Stimulated activated CD4-positive, alpha-beta T cell treated with anti-CD3 and anti-CD28 coated beads, Interleukin-15, amount 100 ng/mL, for 24 hours (primary cell): Measurements from ENCODE around the gene UTF1.
"Not testable (repeated sequence)": the region's sequence is repeated elsewhere in the genome, so short reads cannot be mapped to it uniquely, and the experiment has no call there.

Experiments used
- DNase-seq: peaks from one replicate; pipeline ENCODE4 v3.0.0-alpha.2; 2020

Gene UTF1

DNA sequence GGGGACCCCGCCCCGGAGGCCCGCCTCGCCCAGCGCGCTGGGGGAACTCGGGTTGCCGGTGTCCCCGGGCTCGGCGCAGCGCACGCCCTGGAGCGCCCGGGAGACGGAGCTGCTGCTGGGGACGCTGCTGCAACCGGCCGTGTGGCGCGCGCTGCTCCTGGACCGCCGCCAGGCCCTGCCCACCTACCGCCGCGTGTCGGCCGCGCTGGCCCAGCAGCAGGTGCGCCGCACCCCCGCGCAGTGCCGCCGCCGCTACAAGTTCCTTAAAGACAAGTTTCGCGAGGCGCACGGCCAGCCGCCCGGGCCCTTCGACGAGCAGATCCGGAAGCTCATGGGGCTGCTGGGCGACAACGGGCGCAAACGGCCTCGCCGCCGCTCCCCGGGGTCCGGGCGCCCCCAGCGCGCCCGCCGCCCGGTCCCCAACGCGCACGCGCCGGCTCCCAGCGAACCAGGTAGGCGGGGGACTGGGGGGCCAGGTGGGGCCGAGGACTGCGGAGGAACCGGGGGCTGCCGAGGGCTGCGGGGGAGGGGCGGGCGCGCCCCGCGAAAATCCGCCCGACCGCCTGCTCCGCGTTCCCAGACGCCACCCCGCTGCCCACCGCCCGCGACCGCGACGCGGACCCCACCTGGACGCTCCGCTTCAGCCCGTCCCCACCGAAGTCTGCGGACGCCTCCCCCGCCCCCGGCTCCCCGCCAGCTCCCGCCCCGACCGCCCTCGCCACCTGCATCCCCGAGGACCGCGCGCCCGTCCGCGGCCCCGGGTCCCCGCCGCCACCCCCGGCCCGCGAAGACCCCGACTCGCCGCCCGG is 574 bp downstream of the UTF1 start:
- peak; percentile 43 for DNase-seq

DNA sequence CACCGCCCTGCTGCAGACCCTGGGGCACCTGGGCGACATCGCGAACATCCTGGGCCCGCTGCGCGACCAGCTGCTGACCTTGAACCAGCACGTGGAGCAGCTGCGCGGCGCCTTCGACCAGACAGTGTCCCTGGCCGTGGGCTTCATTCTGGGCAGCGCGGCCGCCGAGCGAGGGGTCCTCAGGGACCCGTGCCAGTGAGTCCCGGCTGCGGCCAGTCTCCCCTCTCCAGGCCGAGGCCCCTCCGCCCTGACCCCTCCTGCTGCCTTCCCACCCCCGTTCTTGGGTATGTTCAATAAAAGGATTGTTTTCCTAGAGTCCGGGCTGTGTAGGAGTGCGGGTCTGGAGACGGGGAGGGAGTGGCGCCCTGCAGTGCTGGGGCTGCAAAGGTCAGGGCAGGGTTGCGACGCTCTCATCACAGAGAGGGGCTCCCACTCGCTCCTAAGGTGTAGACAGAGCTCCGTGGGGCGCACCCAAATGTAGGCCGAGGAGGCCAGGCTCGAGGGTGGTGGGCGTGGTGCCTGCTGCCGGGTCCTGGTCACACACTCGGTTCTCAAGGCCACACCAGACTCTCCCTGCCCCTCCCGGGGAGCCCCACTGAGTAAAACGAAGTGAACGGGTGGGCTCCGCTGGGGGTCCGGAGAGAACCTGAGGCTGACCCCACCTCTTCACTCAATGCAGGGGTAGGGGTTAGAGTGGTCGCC is 1.4 kb downstream of the UTF1 start:
- DNase-seq, result no peak

DNA sequence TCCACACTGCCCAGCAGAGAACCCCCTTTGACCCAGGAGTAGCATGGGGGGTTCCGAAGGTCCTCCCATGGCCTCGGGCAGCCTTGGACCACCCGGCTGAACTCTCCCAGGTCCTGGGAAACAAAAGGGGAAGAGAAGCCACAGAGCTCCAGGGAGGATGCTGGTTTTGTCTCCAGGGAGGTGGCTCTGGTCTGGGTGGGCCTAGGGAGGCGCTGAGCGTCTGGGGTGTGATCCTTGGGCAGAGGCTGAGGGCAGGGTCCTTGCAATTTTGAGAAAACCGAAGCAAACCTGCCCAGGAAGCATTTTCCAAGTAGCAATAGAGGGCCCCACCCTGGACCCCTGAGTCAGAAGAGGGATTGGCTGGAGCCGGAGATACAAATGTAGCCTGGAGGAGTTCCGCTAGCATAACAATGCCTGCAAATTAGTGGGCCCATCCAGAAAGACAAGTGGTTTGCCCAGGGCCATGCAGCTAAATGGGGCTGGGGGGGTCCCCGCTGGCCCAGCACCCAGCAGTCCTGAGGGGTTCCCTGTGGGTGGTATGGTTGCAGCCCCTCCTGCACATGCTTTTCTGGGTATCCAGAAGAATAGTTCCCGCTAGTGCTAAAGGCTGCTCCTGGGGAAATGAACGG is 2.0 kb downstream of the UTF1 start:
- DNase-seq, result no peak

DNA sequence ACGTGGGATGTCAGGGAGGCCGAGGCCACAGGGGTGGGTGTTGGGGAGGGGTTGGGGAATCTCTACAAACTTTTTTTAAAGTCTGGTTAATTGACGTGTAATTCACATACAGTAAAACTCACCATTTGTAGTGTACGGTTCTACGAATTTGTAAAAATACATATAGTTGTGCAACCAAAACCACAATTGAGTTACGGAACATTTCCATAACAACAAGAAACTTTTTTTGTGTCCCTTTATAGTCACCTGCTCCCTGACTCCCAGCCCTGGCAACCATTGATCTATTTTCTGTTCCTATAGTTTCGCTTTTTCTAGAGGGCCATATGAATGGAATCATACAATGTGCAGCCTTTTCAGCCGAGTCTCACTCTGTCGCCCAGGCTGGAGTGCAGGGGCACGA is 4.8 kb downstream of the UTF1 start:
- DNase-seq, result not testable (repeated sequence)

DNA sequence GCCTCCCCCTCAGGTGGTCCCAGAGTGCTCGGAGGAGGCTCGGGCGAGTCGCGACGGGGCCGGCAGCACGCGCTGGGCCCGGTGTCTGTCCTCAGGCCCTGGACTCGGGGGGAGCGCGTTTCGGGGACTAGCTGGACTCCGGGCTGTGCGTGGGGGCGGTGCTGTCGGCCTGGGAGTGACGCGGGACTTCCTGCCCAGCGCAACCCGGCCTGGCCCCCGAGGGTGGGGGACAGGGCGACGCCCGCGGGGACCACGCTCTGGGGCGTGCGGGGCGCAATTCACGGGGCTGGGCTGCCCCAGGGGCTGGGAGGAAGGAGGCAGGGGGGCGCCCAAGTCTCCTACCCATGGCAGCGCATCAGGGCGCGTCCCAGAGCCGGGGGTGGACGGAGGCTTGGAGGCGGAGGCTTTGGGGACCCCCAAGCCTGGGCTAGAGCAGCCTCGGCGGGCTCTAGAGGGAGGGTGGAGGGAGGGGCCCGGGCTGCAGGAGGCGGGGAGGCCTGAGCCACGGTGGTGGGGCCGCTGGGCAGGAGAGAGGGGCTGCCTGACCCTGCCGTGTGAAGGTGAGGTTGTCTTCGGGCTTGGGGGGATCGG is 5.3 kb downstream of the UTF1 start:
- no peak for DNase-seq

DNA sequence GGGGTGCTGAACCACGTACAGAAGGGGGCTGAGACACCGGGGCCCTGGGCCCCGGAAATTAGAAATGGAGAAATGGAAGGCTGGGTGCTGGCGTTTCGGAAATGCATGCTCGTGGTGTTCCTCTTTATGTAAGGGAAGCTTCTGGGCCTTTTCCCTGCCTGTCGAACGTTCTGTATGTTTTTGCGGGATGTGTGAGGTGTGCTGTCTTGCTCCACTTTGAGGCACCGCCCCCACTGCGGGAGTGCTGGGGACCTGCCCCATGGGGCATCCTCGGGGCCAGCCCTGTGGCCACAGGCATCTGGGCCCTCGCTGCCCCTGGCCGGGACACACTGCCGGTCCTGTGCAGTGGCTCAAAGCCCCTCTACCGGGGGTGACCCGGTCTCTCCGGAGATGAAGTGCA is 5.9 kb downstream of the UTF1 start:
- no peak for DNase-seq

DNA sequence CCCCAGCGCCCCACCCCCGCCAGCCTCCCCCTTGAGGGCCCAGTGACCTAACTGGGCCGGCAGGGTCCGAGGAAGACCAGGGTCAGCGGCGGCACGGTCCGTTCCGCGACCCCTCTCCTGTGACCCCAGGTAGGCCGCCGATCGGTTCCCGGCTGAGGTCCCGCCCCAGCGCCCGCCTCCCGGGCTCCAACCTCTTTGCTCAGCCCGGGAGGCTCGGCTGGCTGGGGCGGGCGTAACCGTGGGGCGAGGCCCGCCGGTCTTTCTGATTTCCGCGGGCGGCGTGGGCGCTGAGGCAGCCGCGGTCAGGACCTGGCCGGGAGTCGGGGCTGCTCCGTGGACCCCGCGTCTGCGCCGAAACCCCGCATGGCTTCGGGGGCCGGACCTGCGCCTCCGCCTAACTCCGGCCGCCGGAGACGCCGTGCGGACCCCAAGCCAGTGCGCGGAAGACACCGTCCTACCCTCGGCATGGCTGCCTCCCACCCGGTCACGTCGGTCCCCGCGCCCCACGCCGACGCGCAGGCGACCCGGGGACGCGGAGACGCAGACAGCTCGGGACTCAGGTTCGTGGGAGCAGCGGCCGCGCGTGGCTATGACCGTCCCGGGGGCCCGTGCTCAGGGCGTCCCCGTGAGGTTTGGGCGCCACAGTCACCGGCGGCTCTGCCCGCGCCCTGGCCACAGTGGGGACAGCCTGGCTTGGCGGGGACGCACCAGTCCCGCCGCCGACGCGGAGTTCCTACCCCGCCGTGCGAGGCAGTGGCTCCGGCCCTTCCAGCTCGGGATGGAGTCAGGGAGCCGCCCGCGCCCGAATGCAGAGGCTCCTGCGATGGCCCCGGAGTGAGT is 6.6 kb downstream of the UTF1 start:
- peak; percentile 34 for DNase-seq

DNA sequence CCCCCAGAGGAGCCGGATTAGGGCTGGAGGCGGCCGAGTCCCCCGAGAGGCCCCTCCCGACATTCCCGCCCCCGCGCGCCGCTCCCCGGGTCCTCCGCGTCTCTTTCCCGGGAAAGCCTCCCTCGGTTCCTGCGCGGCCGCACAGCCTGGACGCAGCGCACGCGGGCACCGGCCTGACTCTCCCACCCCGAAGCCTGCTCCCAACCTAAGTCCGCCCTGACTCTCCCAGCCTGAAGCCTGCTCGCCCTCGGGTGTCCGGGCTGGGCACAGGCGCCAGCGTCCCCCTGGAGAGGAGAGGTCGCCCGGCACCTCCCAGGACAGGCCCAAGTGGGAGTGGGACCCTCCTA is 7.2 kb downstream of the UTF1 start:
- DNase-seq, result no peak

DNA sequence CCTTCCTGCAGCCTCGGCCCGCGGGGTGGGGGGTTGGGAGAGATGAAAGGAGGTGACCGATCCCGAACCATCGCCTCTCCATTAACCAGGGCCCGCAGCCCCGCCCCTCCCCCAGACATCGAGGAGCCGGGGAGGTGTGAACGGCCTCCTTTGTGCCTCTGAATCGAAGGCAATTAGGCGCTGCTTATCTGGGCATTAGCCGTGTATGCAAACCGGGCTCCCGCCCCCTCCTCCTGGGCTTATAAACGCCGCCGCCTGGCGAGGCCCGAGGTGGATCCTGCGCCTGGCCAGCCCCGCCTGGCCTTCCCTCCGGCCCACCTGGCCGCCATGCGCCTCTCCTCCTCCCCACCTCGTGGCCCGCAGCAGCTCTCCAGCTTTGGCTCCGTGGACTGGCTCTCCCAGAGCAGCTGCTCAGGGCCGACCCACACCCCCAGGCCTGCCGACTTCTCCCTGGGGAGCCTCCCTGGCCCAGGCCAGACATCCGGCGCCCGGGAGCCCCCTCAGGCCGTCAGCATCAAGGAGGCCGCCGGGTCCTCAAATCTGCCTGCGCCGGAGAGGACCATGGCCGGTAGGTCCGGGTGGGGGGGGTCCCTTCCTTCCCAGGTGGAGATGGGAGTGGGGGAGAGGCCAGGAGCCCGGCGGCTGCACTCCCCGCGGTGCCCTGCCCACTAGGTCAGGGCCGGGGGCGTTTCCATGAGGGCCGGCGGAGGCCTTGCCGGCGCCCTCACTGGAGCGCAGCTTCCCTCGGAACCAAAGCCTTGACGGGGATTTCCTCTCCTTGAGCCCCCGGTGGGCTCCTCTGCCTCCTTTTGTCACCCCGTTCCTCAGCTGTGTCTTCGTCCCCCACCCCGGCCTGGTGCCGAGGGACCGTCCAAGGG is 7.8 kb downstream of the UTF1 start, which contains the start of gene VENTX:
VENTX (plus strand) TSS at position 268 of the 878 bp plus-strand sequence; CDS start at position 328, 60 bp downstream.
- no peak for DNase-seq

DNA sequence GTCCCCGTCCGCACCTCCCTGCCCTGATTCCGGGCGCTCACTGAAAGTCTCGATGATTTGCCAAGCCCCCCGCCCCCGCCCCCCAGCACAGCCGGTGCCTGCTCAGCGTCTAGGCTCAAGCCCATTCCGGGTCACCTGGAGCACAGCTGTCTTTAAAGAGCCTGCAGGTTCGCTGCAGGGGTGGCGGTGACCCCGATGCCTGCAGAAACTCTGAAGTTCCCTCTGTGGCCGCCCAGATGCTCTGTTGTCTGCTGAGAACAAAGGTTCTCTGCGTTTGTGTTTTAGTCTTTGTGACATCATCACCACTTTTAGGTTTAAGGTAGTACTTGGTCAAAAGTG is 8.4 kb downstream of the UTF1 start:
- DNase-seq, result no peak

DNA sequence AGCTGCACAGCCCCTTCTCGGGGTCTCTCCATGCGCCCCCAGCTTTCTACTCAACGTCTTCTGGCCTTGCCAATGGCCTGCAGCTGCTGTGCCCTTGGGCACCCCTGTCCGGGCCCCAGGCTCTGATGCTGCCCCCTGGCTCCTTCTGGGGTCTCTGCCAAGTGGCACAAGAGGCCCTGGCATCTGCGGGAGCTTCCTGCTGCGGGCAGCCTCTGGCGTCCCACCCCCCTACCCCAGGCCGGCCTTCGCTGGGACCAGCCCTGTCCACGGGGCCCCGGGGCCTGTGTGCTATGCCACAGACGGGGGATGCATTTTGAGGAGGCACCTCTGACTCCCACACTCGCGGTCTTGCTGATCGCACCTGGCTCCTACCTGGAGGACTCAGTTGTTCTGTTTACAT is 10.0 kb downstream of the UTF1 start:
- no peak for DNase-seq

DNA sequence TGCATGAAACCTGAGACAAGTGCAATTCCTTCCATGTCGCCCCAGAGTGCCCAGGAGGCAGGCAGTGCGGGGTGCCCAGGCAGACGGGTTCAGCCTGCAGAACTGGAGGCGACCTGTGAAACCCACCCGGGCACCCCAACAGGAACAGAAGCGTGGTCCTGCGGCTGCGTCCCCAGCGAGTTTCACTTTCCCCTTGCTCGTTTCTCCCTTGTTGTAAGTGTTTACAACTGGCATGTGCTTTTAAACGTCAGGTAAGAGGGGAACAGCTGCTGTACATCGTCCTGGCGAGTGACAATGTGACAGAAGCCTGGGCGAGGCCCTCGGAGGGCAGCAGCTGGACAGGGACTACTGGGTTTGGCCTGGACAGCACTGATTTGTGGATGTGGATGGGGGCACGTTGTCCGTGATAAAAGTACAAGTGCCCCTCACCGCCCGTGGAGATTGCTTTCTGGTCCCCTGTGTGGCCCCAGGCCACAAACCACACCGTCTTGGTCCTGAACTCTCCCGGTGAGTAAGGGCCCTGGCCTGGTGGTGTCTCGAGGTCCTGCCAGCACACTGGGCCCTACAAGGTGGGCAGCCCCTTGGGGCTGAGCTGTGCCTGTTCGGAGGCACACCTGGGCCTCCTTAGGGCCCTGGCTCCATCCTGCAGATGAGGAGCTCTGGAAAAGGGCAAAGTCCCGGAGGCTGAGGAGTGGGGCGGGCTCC is 11.6 kb downstream of the UTF1 start:
- DNase-seq, result no peak

DNA sequence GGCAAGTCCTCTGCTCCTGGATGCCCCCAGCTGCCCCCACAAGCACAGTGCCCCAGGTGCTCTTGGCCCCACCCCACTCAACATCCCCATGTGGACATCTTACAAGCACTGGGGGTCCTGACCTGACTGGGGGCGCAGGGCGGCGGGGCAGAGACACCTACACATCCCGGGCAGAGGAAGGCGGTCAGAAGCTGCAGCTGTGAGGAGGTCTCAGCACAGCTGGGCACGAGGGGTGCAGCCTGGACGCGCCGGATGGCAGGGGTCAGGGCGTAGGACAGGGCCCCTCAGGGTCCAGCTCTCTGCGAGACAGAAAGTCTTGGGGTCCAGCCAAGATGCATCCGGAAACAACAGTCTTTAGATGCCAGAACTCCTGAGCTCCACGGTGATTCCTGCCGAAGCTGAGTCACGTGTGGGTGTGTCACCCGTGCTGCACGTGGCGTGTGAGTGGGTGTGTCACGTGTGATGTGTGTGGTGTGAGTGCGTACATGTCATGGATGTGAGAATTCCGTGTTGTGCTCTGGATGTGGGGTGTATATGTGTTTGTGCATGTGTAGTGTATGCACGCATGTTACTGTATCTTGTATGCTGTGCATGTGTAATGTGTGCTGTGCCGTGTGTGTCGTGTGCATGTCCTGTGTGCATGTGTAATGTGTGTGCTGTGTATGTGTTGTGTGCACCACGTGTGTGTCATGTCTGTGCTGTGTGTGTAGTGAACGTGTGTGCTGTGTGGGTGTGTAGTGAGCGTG is 12.8 kb downstream of the UTF1 start:
- no peak for DNase-seq

DNA sequence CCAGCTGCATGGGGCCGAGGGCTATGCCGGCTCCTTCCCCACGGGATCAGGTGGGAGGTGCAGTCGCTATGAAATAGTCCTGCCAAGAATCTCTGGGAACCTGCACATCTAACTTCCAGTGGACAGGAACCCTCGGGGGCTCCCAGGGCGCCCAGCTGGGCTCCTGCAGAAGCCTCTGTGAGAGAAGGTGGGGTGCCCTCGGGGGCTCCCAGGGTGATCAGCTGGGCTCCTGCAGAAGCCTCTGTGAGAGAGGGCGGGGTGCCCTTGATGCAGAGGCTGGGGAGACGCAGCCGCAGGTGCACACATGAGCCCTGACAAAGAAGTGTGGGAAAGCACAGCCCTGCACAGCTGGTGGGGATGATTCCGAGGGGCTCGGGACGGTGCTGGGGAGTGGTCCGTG is 13.6 kb downstream of the UTF1 start:
- DNase-seq, result no peak

DNA sequence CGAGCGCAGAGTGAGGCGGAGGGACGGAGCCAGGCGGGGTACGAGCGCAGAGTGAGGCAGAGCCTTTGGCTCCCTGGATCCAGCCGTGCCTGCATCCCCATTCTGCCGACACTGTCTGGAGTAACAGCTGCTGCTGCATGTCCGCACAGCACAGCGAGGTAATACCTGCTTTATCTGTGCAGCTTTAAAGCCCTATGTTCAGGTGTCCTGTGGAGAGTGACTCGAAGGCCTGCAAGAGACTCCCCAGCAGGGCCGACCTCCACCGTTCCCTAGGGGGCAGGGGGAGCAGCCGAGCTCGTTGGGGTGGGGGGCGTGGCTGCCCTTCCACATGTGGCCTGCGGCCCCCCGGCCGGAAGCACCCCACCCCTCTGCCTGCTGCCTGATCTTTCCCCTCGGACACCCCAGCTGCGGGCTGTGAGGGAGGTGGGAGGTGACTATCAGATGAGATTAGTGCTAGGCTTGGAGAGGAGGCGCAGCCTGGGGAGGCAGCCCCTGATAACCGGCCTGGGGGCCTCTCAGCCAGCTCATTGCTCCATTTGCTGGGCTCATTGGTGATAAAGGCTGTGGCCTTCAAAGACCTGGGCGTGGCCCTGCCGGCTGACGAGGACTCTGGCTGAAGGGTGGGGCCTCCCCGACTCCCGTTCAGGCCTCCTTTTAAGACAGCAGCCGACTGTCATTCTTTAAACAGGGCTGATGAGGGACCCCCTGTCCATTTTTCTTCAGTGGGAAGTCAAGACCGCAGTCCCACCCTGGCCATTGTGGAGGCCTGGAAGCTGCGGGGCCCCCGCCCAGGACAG is 15.6 kb downstream of the UTF1 start:
- DNase-seq, result no peak

DNA sequence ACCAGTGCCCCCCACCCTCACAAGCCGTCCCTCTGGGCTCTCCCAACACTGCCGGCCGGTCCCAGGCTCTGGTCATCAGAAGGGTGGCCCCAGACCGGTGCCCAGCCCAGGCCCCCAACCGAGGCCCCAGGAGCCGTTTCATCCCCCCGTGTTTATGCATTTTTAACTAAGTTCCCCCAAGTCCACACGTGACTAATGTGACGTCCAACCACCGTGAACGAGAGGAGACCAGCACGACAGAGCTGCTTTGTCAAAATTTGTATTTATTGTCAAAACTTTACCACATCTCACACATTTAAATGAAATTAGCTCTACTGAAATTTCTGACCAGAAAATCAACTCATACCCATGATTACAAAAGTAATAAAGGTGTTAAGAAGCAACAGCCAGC is 16.2 kb downstream of the UTF1 start:
- no peak for DNase-seq

DNA sequence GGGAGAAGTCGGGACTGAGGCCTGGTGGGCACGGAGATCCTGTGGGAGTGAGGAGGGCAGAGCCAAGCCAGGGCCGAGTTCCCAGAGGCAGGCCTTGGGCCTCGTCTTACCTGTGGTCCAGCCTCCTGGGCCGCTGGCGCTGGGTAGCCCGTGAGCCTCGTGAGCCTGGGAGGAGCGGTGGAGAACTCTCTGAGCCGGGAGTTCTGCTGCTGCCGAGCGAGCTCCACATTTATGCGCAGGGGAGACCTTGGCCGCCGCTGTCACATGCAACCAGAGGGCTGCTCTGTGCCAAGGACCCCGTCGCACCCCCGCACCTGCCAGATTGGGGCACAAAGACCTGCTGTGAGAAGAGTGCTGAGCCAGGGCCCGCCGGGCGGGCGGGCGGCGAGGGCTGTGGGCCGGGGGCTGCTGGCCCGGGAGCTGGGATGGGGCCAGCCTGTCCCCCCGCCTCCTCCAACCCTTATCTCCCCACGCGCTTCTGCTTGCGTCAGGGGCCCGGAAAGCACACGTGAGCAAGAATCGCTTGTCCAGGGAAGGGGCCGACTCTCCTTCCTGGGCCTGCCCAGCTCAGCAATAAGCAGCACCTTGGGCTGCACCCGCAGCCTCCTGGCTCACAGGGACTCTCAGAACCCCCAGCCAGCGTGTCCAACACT is 17.8 kb downstream of the UTF1 start:
- no peak for DNase-seq

DNA sequence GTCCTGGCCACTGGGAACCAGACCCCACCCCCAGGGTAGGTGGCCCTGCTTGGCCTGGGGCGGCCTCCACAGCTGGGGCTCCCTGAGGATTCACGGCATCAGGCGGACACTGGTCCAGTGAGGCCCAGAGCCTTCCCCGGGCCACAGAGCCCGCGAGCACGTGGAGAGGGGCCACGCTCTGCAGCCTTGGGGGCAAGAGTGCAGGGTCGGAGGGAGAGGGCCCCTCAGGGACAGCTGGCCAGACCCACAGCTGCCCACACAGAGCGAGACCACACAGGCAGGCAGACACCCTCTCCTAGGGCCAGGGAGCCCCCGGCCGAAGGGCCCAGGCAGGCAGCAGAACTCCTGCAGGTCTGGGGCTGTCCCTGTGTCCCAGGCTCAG is 18.3 kb downstream of the UTF1 start:
- no peak for DNase-seq
